CD4-positive, alpha-beta T cell treated with Interleukin-6 for 4 hours (primary cell): ENCODE results near the gene SDHAF1.
"Not testable (repeated sequence)": the region's sequence is repeated elsewhere in the genome, so short reads cannot be mapped to it uniquely, and the experiment has no call there.

Source experiments
- DNase-seq: peaks from one replicate; pipeline ENCODE4 v3.0.0-alpha.2; 2020; ENCODE audit warnings: mixed read lengths

SDHAF1 gene

GRCh38 chr19:36025541-36025940, 30.6 kb downstream of the SDHAF1 start:
- no peak for DNase-seq

GRCh38 chr19:36026091-36026876, 31.3 kb downstream of the SDHAF1 start:
- DNase-seq: no peak

GRCh38 chr19:36027696-36028095, 32.7 kb downstream of the SDHAF1 start:
- DNase-seq: no peak

- DNase-seq: no peak
These were observed 33.5 kb downstream of the SDHAF1 start for GRCh38 chr19:36028313-36029041.

GRCh38 chr19:36030264-36031148, 35.5 kb downstream of the SDHAF1 start:
- no peak for DNase-seq

- DNase-seq: no peak
These were observed 36.3 kb downstream of the SDHAF1 start for GRCh38 chr19:36031308-36031707.

GRCh38 chr19:36032251-36033104, 37.5 kb downstream of the SDHAF1 start, which contains the start of gene CLIP3:
CLIP3 (minus strand) TSS chr19:36032873; CDS start chr19:36032357, 516 bp downstream.
- peak; percentile 54 for DNase-seq

GRCh38 chr19:36040495-36040894, 45.5 kb downstream of the SDHAF1 start:
- DNase-seq: no peak

- not testable (repeated sequence) for DNase-seq
These were observed 46.1 kb downstream of the SDHAF1 start for GRCh38 chr19:36041092-36041491.

- DNase-seq: no peak
These were observed 46.8 kb downstream of the SDHAF1 start for GRCh38 chr19:36041831-36042230.

GRCh38 chr19:36043952-36044351, 49.0 kb downstream of the SDHAF1 start:
- no peak for DNase-seq
